Right lobe of liver (tissue), 6 donors: Measurements from ENCODE around the gene HSPA14. TPM values are rescaled to one million over a fixed set of nuclear protein-coding genes. Genes with fewer than 3 reads are reported as not detected.
A peak's percentile ranks its signal among the peaks of the same experiment; 100 is the strongest.

Experiments
- ATAC-seq, 4 donors: fragments of 200-7000 bp; cut with Tn5 transposase; one replicate each; pipeline ENCODE4 v1.9.1; 2020; ENCODE audit warnings: mild to moderate bottlenecking in 4 of 4, moderate library complexity in 4 of 4
- DNase-seq, 3 donors: peaks; one replicate each; pipeline ENCODE4 v3.0.0-alpha.2; 2020
- H3K27ac ChIP-seq, 3 donors: fragments of 200-600 bp; one replicate each; pipeline ENCODE4 v1.8.0; 2022
- H3K27me3 ChIP-seq, 2 donors: fragments of 200-600 bp; one replicate each; pipeline ENCODE4 v1.8.0; 2022
- H3K36me3 ChIP-seq, 4 donors: fragments of 200-600 bp; sonication (generic) in 1 of 4; one replicate each; pipeline versions ENCODE4 v1.5.1 to v1.8.0; 2017 to 2022; ENCODE audit warnings: control low read depth in 1 of 4
- H3K4me1 ChIP-seq, 4 donors: fragments of 200-600 bp; sonication (generic) in 1 of 4; one replicate each; pipeline versions ENCODE4 v1.5.1 to v1.8.0; 2017 to 2022; ENCODE audit warnings: control low read depth in 1 of 4
- H3K4me3 ChIP-seq, 3 donors: fragments of 200-600 bp; one replicate each; pipeline ENCODE4 v1.8.0; 2022
- H3K9me3 ChIP-seq, 4 donors: fragments of 200-600 bp; sonication (generic) in 1 of 4; one replicate each; pipeline versions ENCODE4 v1.5.1 to v1.8.0; 2017 to 2022; ENCODE audit warnings: control low read depth in 1 of 4
- CTCF ChIP-seq, 4 donors: fragments of 200-600 bp in 3 of 4; fragments of 450-650 bp in 1 of 4; IDR thresholded peaks; one replicate each; pipeline versions ENCODE4 v1.5.1 to v1.8.0; 2016 to 2022; ENCODE audit warnings: antibody characterized with exemption in 4 of 4, mild to moderate bottlenecking in 2 of 4
- POLR2A ChIP-seq: fragments of 450-650 bp; IDR thresholded peaks from one replicate; pipeline ENCODE4 v1.6.1; 2017; ENCODE audit warnings: antibody characterized with exemption, mild to moderate bottlenecking
- WGBS: methylation state at CpG from one replicate; pipeline ENCODE4 v1.1.6; 2018; ENCODE audit warnings: low coverage, low lambda C conversion rate; ENCODE audit not compliant: insufficient coverage; ENCODE audit errors: missing lambda C conversion rate; 5-methylcytosine and 5-hydroxymethylcytosine counted together
- intact Hi-C, 2 donors: fragments of 100-400 bp; cut with DNase I; formaldehyde crosslinking; loops; one replicate each; pipeline versions ENCODE4 v1.11.2 to v1.14.1; 2022
- total RNA-seq, 6 experiments: library from RNA; depleted of rRNA in 2 of 6; stranded (reverse); fragments of >200 nt in 2 of 6; fragmentation: NEBNext Ultra II Directional in 3 of 6; extraction: Animal tissue kit (Norgen Biotek cat#: 25700) in 3 of 6; gene quantifications; one replicate each; pipeline versions ENCODE4 v1.1.0 to v1.2.4, GENCODE V29; 2016 to 2023
- donor health status: DM: no; HTN: yes; CAD: no.
- donor health status: DM: no; HTN: no; CAD: no.
- donor health status: DM: no; HTN: no; CAD: no.
- donor health status: DM: no; HTN: yes; CAD: no.
- donor health status: DM: no; HTN: yes; CAD: no.

Gene HSPA14
- total RNA-seq, 6 experiments from 2014 or later: 2.7 to 8.6 (median 4.9) TPM

GRCh38 chr10:14889318-14889717, 51.2 kb downstream of the HSPA14 start:
- intact Hi-C loops: no loop called here
- ATAC-seq: no peak
- no peaks in the 10 kb centered on the region for H3K9me3 ChIP-seq
- no peak overlapping the region for H3K4me3 ChIP-seq
- peaks cover 0 to 3% (median 0%) of the 10 kb centered on the region in 4 donors for H3K4me1 ChIP-seq
- DNase-seq: no peak
- 97% methylated on average over 2 of the region's 2 CpGs for WGBS
- TF ChIP-seq POLR2A (no peak), CTCF (IDR thresholded peaks at IDR 0.05) (peak in 1 of 4 donors; percentile 10)
- H3K27ac ChIP-seq: no peak overlapping the region
- H3K27me3 ChIP-seq: no peaks in the 10 kb centered on the region
- no peaks in the 10 kb centered on the region for H3K36me3 ChIP-seq

GRCh38 chr10:14891151-14891550, 53.0 kb downstream of the HSPA14 start:
- H3K27ac ChIP-seq: no peak overlapping the region
- H3K4me3 ChIP-seq: no peak overlapping the region
- TF ChIP-seq POLR2A (no peak), CTCF (IDR thresholded peaks at IDR 0.05) (no peak)
- DNase-seq (no peak), ATAC-seq (peak in 3 of 4 donors; percentile 39 to 53 (median 49))
- intact Hi-C loops: no loop called here
- H3K9me3 ChIP-seq: no peaks in the 10 kb centered on the region
- no peaks in the 10 kb centered on the region for H3K27me3 ChIP-seq
- H3K36me3 ChIP-seq: no peaks in the 10 kb centered on the region
- peaks cover 0 to 3% (median 0%) of the 10 kb centered on the region in 4 donors for H3K4me1 ChIP-seq
- 100% methylated on average over 1 of the region's 1 CpG for WGBS

- intact Hi-C loops: no loop called here
- Histone ChIP-seq H3K4me3 (no peak overlapping the region), H3K27me3 (no peaks in the 10 kb centered on the region), H3K36me3 (peaks cover 0 to 6% (median 0%) of the 10 kb centered on the region in 4 donors), H3K27ac (no peak overlapping the region), H3K4me1 (no peaks in the 10 kb centered on the region), H3K9me3 (no peaks in the 10 kb centered on the region)
- TF ChIP-seq CTCF (IDR thresholded peaks at IDR 0.05) (peak; percentile 30 to 56 (median 49)), POLR2A (no peak)
- DNase-seq: no peak
- WGBS: 24% methylated on average over 1 of the region's 1 CpG
- peak; percentile 53 to 67 (median 59) for ATAC-seq
Observed at GRCh38 chr10:14904316-14904732, 66.2 kb downstream of the HSPA14 start.

- H3K4me1 ChIP-seq: no peaks in the 10 kb centered on the region
- no peaks in the 10 kb centered on the region for H3K9me3 ChIP-seq
- TF ChIP-seq CTCF (IDR thresholded peaks at IDR 0.05): no peak
- TF ChIP-seq POLR2A: no peak
- intact Hi-C loops: no loop called here
- no peak overlapping the region for H3K27ac ChIP-seq
- H3K27me3 ChIP-seq: no peaks in the 10 kb centered on the region
- 94% methylated on average over 2 of the region's 2 CpGs for WGBS
- peaks cover 0 to 6% (median 0%) of the 10 kb centered on the region in 4 donors for H3K36me3 ChIP-seq
- H3K4me3 ChIP-seq: no peak overlapping the region
- DNase-seq (no peak), ATAC-seq (no peak)
Observed at GRCh38 chr10:14904864-14905263, 66.8 kb downstream of the HSPA14 start.

GRCh38 chr10:14905890-14906289, 67.8 kb downstream of the HSPA14 start:
- no peak overlapping the region for H3K27ac ChIP-seq
- DNase-seq (no peak), ATAC-seq (no peak)
- WGBS: no CpG with 5 or more reads among the region's 2 CpGs
- no peak overlapping the region for H3K4me3 ChIP-seq
- no peak for TF ChIP-seq POLR2A
- no peak for TF ChIP-seq CTCF (IDR thresholded peaks at IDR 0.05)
- H3K36me3 ChIP-seq: peaks cover 0 to 6% (median 0%) of the 10 kb centered on the region in 4 donors
- intact Hi-C loops: no loop called here
- no peaks in the 10 kb centered on the region for H3K4me1 ChIP-seq
- H3K9me3 ChIP-seq: no peaks in the 10 kb centered on the region
- H3K27me3 ChIP-seq: no peaks in the 10 kb centered on the region
